GM21825 (cell line): Measurements from ENCODE around the gene MED20.

Source experiments
- ATAC-seq: cut with Tn5 transposase; IDR thresholded peaks from one replicate; pipeline ENCODE4 v1.9.1; 2021; ENCODE audit warnings: mild to moderate bottlenecking, moderate library complexity; ENCODE audit not compliant: unreplicated experiment

Gene MED20

GRCh38 chr6:41941280-41942066 lies 20.5 kb upstream of the MED20 start, which contains the start of gene CCND3:
TSS of gene CCND3 (minus strand) at chr6:41941808. CDS start at chr6:41941649, 159 bp downstream.
- ATAC-seq, result peak; percentile 84

DNA sequence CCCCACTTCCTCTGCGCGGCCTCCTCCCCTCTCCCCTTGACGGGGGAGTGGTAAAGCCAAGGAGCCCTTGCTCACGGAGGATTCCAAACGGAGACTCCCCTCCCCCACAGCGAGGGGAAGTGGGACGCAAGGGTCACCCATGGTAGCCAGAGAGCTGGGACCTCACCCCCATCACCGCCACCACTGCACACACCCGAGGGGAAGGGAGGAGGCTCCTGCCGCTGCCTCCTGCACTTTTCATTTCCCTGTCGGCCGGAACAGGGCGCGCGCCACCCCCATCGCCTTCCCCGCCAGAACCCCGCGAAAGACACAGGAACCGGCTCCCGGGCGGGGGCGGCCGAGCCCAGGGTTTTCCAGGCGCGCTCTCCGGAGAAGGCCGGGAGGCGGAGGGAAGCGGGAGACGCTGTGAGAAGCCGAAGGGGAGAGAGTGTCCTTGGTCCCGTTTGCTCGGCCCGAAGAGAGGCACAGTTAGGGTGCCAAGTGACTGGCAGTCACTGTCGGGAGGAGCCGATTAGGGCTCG lies 19.9 kb upstream of the MED20 start:
- ATAC-seq, result no peak

- ATAC-seq, result no peak
Measured at GRCh38 chr6:41939848-41940758, 19.2 kb upstream of the MED20 start.

DNA sequence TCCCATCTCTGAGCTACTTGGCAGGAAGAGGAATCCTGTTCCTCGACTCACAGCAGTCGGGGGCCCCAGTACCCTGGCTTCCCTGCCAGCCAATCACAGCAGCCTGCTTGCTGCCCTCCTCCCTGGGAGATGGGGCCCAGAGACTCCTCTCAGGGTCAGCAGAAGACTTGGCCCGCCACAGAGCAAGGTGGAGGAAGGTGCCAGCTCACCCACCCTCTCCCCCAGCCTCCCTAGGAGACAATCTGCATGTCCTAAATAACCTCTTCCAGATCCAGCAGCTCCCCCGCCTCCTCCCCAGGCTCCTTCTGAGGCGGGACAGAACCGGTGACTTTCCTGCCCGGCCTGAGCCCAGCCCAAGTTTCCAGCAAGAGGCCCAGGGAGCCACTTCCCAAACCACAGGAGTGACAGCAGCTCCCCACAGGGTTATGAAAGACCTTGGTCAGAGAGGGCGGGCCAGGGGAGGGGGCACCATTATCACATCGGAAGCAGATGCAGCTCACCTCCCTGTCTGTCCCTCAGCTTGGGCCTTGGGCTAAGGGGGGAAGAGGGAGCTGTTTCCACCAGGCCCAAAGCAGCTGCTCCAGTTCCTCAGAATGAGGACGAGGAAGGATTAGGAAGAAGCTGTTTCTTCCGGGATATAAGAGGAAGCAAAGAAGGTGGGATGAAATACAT lies 18.4 kb upstream of the MED20 start:
- ATAC-seq, result no peak

DNA sequence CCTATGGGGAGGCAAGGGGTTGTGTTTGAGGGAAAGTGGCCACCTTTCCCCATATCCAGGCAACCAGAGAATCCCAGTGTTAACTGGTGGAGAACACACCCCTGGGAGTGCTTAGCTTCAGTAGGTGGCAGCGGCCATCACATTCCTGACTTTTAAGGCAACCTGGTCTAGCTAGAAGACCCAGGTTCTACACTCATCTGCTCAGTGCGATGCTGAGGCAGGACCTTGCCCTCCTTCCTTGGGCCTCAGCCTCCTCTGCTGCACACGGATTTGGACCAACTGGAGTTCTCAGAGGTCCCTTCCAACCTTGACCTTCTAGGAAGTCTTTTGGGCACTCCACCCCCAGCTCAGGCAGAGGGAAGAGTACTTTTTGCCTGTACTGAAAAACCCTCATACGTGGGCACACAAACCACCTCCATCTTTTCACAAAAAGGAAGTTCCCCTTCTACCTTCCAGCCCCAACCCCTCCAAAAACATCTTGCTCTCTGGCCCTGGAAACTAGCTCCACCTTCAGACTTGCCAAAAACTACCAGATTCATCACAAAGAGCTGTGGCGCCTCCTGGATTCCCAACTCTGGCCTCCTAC lies 17.7 kb upstream of the MED20 start:
- ATAC-seq, result no peak

GRCh38 chr6:41937861-41938574 lies 17.1 kb upstream of the MED20 start:
- ATAC-seq, result no peak

GRCh38 chr6:41937472-41937860 lies 16.5 kb upstream of the MED20 start:
- no peak for ATAC-seq

GRCh38 chr6:41936073-41936837 lies 15.3 kb upstream of the MED20 start:
- ATAC-seq, result peak; percentile 48

DNA sequence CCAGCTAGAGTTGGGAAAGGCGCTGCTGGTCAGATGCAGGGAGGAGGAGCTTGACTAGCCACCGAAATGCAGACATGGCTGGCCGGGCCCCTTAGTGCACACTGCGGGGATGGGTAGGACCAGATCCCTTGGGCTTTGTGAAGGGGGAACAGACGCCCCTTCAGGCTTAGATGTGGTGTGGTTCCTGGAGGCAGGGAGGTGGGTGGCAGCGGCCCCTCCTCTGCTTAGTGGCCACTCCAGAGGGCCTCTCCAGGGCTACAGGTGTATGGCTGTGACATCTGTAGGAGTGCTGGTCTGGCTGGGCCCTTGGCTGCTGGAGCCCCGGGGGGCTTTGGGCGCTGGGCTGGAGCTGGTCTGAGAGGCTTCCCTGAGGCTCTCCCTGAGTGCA lies 14.7 kb upstream of the MED20 start:
- no peak for ATAC-seq

DNA sequence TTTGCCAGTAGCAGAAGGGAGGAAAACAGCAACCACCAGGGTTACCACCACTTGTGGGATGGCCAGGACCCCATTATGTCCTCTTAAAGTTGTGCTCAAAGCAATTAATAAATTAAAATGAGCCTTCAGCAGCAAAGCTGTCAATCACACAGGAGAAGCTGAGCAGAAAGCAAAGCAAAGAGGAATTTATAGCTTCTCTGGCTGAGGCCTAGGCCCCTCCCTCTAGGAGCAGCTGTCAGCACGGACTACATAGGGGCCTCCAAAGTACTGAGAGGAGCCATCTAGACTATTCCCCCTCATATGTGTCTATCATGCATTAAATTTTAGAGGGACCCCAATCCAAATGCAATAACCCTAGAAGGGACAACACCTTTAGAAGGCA lies 14.2 kb upstream of the MED20 start:
- no peak for ATAC-seq

- no peak for ATAC-seq
Measured at GRCh38 chr6:41934278-41935192, 13.6 kb upstream of the MED20 start.

DNA sequence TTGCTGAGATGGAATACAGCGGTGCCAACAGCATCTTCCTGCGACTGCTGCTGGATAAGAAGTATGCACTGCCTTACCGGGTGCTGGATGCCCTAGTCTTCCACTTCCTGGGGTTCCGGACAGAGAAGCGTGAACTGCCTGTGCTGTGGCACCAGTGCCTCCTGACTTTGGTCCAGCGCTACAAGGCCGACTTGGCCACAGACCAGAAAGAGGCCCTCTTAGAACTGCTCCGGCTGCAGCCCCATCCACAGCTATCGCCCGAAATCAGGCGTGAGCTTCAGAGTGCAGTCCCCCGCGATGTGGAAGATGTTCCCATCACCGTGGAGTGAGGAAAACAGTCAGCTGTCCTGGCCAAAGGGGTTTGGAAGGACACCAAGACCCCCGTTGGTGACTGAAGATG lies 11.4 kb upstream of the MED20 start:
- ATAC-seq, result no peak

GRCh38 chr6:41931792-41932191 lies 10.9 kb upstream of the MED20 start:
- ATAC-seq, result no peak

DNA sequence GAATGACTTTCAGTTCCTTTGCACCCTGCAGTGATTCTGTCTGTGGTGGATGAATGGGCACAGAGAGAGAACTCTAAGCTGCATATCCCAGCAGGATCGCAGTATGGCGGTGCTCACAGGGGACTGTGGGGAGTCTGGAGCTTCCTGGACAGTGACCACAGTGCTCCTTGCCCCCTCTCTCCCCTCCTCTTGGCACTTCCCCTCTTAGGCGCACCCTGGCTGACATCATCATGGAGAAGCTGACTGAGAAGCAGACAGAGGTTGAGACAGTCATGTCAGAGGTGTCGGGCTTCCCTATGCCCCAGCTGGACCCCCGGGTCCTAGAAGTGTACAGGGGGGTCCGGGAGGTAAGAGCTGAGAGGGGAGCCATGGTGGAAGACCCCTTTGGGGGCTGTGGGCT lies 9.0 kb upstream of the MED20 start:
- no peak for ATAC-seq

DNA sequence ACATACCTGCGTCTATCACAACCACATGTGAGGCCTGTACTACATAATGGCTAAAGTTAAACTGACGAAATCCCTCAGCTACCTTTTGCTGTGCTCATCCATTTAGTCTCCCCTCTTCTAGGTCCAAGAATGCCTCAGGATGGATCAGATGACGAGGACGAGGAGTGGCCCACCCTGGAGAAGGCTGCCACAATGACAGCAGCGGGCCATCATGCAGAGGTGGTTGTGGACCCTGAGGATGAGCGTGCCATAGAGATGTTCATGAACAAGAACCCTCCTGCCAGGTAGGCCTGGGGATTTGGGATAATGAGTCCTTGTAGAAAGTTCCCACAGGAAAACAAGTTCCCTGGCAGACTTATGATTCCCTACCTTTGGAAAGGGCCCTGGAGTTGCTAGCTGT lies 6.3 kb upstream of the MED20 start:
- no peak for ATAC-seq

GRCh38 chr6:41922154-41922553 lies 1.2 kb upstream of the MED20 start:
- ATAC-seq, result no peak

DNA sequence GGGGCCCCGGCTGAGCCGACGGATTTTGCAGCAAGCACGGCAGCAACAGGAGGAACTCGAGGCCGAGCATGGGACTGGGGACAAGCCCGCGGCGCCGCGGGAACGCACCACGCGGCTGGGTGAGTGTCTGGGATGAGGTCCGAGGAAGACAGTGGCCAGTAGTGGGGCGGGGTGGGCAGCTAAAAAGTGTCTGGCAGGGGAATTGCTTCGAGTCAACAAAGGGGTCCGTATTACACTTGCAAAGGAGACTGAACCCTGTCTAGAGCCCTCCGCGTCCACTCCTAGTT lies 716 bp upstream of the MED20 start:
- no peak for ATAC-seq

DNA sequence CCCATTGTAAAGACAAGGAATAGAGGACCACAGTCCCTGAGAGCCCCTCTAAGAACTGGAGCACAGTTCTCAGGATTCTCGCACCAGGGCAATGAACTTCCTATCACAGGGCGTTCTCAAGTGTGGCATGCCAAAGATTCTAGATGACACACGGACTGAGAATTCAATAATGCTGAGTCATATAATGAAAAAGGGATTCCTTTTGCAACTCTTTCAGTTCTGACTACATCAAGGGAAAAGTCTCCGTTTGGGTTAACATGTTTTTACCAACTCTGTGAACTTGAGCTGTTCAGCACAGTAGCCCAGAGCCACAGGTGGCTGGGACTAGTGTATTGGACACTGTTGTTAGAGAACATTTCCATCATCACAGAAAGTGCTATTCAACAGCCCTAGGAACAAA lies 3.4 kb downstream of the MED20 start:
- no peak for ATAC-seq
